ENCODE measurements around the gene ABCA3.

The ABCA3 gene

DNA sequence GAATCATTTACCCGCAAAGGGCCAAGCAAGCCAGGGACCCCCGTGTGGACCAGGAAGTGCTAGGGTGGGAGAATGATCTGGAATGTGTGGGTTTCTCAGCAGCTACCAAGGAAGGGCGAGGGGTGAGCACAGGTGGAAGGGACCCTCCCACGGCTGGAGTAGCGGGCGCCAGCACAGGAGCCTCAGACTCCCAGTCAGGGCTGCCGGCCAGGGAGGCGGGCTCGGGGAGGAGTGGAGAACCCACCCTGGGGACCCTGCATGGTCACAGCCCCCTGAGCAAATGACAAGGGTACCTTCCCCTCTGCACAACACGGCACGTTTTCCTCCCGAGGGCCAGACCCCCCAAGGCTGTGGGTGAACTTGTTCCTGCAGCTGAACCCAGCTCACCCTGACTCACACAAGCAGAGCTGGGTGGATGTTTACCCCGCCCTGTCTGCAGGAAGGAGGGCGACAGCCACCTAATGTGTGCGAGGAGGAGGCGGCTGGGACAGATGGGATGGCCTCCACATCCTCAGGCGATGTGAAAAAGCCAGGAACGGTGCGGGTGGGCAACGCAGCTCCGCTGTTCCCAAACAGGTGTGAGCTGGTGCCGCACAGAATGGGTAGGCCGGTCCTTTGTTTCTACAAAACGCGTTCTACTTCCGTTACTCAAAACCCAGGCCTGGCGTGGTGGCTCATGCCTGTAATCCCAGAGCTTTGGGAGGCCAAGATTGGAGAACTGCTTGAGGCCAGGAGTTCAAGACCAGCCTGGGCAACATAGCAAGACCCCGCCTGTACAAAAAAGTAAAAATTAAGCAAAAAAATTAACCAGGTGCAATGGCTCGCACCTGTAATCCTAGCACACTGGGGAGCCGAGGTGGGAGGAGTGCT is 95.4 kb downstream of the ABCA3 start:
- TF ChIP-seq TEAD4 (IDR thresholded peaks at IDR 0.05) (no peak), YY1 (IDR thresholded peaks at IDR 0.05; ENCODE audit: low read depth) (no peak), CREB1 (IDR thresholded peaks at IDR 0.05; ENCODE audit: low read depth) (no peak), CEBPB (IDR thresholded peaks at IDR 0.05) (no peak), ZBTB7A (IDR thresholded peaks at IDR 0.05; ENCODE audit: low read depth) (no peak), RAD21 (IDR thresholded peaks at IDR 0.05; ENCODE audit: low read depth) (no peak)
- TF ChIP-seq, protein P1, sequence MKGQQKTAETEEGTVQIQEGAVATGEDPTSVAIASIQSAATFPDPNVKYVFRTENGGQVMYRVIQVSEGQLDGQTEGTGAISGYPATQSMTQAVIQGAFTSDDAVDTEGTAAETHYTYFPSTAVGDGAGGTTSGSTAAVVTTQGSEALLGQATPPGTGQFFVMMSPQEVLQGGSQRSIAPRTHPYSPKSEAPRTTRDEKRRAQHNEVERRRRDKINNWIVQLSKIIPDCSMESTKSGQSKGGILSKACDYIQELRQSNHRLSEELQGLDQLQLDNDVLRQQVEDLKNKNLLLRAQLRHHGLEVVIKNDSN (IDR thresholded peaks at IDR 0.05), result no peak

DNA sequence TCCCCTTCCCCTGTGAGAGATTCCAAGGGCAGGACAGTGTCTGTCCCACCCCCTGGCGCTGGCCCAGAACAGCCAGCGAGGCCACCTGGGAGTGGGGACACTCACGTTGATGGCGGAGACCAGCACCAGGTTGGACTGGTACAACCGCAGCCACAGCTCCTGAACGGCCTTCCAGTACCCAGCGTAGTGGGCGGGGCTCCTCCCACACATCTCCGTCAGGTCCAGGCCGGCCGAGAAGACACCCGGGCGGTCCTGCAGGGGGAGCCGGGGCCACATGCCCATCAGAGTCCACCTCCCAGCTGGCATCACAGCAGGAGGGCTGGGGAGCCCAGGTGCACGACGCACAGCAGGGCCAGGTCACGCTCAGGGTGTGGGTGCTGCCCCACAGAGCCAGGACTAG is 96.2 kb downstream of the ABCA3 start:
- TF ChIP-seq TAF1 (IDR thresholded peaks at IDR 0.05; ENCODE audit: low read depth), result no peak
- TF ChIP-seq RAD21 (IDR thresholded peaks at IDR 0.05; ENCODE audit: low read depth), result 0 out of 2 replicates have a peak, but pooled peaks have one; percentile 4

DNA sequence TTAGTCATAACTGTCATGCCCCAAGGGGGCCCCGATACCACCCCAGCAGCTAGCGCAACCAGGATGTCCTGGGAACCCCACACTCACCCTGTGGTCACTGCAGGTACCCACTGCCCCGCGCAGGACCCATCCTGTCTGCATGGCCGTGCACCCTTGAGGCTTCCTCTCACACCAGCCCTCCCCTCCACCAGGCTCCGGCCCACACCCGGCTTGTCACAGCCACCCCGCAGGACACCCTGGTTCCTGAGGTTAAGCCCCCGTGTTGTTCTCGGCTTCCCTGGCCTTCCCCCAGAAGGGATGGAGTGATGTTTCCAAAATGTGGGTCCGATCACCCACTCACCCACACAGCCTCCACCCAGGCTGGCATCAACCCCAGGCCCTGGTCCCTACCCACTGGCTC is 96.7 kb downstream of the ABCA3 start:
- TF ChIP-seq, protein P2, sequence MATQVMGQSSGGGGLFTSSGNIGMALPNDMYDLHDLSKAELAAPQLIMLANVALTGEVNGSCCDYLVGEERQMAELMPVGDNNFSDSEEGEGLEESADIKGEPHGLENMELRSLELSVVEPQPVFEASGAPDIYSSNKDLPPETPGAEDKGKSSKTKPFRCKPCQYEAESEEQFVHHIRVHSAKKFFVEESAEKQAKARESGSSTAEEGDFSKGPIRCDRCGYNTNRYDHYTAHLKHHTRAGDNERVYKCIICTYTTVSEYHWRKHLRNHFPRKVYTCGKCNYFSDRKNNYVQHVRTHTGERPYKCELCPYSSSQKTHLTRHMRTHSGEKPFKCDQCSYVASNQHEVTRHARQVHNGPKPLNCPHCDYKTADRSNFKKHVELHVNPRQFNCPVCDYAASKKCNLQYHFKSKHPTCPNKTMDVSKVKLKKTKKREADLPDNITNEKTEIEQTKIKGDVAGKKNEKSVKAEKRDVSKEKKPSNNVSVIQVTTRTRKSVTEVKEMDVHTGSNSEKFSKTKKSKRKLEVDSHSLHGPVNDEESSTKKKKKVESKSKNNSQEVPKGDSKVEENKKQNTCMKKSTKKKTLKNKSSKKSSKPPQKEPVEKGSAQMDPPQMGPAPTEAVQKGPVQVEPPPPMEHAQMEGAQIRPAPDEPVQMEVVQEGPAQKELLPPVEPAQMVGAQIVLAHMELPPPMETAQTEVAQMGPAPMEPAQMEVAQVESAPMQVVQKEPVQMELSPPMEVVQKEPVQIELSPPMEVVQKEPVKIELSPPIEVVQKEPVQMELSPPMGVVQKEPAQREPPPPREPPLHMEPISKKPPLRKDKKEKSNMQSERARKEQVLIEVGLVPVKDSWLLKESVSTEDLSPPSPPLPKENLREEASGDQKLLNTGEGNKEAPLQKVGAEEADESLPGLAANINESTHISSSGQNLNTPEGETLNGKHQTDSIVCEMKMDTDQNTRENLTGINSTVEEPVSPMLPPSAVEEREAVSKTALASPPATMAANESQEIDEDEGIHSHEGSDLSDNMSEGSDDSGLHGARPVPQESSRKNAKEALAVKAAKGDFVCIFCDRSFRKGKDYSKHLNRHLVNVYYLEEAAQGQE (IDR thresholded peaks at IDR 0.05; ENCODE audit: low read depth), result no peak
- no peak for TF ChIP-seq TAF1 (IDR thresholded peaks at IDR 0.05; ENCODE audit: low read depth)
- TF ChIP-seq EGR1 (IDR thresholded peaks at IDR 0.05), result no peak

DNA sequence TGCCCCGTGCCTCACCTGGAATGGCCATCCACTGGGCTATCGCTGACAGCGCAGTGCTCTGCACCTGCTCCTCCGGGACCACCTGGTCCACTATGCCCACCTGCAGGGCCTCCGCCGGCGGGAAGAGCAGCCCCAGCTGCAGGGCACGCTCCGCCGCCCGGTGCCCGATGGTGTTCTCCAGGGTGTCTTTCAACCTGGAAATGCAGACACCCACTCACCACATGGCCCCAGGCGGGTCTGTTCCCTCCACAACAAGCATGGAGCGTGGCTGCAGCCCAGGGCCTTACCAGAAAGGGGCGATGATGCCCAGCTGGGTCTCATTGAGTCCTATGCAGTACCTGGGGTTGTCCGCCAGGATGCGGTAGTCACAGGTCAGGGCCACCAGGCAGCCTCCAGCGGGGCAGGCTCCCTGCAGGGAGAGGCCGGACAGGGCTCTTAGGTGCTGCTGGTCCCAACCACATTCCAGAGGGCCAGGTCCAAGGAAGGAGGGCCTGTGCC is 97.4 kb downstream of the ABCA3 start:
- TF ChIP-seq FOXM1 (IDR thresholded peaks at IDR 0.05; ENCODE audit: borderline replicate concordance, low read depth) (no peak), TAF1 (IDR thresholded peaks at IDR 0.05; ENCODE audit: low read depth) (no peak), ZBTB7A (IDR thresholded peaks at IDR 0.05; ENCODE audit: low read depth) (no peak), RAD21 (IDR thresholded peaks at IDR 0.05; ENCODE audit: low read depth) (no peak), EGR1 (IDR thresholded peaks at IDR 0.05) (no peak), CEBPB (IDR thresholded peaks at IDR 0.05) (no peak), TCF12 (IDR thresholded peaks at IDR 0.05; ENCODE audit: low read depth) (no peak), CREB1 (IDR thresholded peaks at IDR 0.05; ENCODE audit: low read depth) (no peak), EP300 (IDR thresholded peaks at IDR 0.05; ENCODE audit: borderline replicate concordance) (no peak), YY1 (IDR thresholded peaks at IDR 0.05; ENCODE audit: low read depth) (no peak), TEAD4 (IDR thresholded peaks at IDR 0.05) (no peak), NFIC (IDR thresholded peaks at IDR 0.05) (no peak)
- TF ChIP-seq, protein P1 (IDR thresholded peaks at IDR 0.05), result no peak
- TF ChIP-seq, protein P2 (IDR thresholded peaks at IDR 0.05; ENCODE audit: low read depth), result no peak

DNA sequence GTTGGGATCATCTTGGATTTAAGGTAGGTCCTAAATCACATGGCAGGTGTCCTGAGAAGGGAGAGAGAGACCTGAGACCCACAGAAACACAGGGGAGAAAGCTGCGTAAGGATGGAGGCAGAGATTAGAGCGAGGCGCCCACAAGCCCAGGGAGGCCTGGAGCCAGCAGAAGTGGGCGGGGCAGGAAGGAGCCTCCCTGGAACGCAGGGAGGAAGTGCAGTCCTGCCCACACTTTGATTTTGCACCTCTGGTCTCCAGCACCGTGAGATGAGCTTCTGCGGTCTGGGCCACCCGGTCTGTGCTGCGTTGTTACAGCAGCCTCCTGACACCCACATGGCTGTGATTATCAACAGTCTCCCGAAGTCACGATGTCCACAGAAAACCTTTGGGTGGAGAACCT is 97.9 kb downstream of the ABCA3 start:
- no peak for TF ChIP-seq CEBPB (IDR thresholded peaks at IDR 0.05)
- no peak for TF ChIP-seq TAF1 (IDR thresholded peaks at IDR 0.05; ENCODE audit: low read depth)
- no peak for TF ChIP-seq FOXM1 (IDR thresholded peaks at IDR 0.05; ENCODE audit: borderline replicate concordance, low read depth)
- no peak for TF ChIP-seq TEAD4 (IDR thresholded peaks at IDR 0.05)
- no peak for TF ChIP-seq RAD21 (IDR thresholded peaks at IDR 0.05; ENCODE audit: low read depth)

DNA sequence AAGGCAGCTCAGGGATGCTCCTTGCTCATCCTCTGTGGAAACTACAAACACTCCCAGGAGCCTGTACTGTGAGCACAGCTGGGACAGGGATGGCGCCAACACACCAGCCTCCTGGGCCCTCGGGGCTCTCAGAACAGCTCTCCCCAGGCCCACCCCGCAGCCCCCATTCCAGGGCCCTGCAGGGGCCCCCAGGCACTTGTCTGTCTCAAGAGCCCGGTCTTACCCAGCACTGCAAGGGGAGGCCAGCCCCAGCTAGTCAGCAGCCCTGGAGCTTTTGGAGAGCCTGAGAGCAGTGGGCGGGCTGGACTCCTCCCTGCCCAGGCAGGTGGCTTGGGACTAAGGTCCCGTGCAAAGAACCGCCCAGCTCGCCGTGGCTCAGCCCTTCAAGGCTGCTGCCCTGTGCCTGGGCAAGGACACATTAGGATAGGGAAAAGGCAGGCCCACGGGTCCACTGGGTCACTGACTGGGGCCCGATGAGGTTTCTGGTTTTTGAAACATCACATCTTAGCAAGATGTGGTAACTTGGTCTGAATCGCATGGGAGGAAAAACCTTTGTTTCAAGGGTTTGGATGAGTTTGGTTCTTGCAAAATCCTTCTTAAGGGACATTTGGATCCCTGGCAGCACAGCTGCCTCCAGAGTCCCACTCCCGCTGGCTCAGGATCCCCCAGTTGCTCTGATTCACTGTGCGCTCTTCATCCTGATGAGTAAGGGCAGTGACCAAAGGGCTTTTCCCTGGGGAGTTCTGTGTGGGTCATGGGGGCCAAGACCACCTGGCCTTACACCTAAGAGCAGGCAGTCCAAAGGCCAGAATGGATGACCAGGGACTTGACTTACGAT is 101.5 kb downstream of the ABCA3 start:
- no peak for TF ChIP-seq TCF12 (IDR thresholded peaks at IDR 0.05; ENCODE audit: low read depth)
- TF ChIP-seq EP300 (IDR thresholded peaks at IDR 0.05; ENCODE audit: borderline replicate concordance), result no peak
- TF ChIP-seq YY1 (IDR thresholded peaks at IDR 0.05; ENCODE audit: low read depth), result no peak
- no peak for TF ChIP-seq FOXM1 (IDR thresholded peaks at IDR 0.05; ENCODE audit: borderline replicate concordance, low read depth)
- TF ChIP-seq, protein P3, sequence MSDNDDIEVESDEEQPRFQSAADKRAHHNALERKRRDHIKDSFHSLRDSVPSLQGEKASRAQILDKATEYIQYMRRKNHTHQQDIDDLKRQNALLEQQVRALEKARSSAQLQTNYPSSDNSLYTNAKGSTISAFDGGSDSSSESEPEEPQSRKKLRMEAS (IDR thresholded peaks at IDR 0.05), result no peak
- TF ChIP-seq ZBTB7A (IDR thresholded peaks at IDR 0.05; ENCODE audit: low read depth), result no peak
- TF ChIP-seq TAF1 (IDR thresholded peaks at IDR 0.05; ENCODE audit: low read depth), result no peak
- TF ChIP-seq EGR1 (IDR thresholded peaks at IDR 0.05), result no peak
- TF ChIP-seq TEAD4 (IDR thresholded peaks at IDR 0.05), result no peak
- no peak for TF ChIP-seq CREB1 (IDR thresholded peaks at IDR 0.05; ENCODE audit: low read depth)
- no peak for TF ChIP-seq NFIC (IDR thresholded peaks at IDR 0.05)
- TF ChIP-seq, protein P2 (IDR thresholded peaks at IDR 0.05; ENCODE audit: low read depth), result no peak
- no peak for TF ChIP-seq RAD21 (IDR thresholded peaks at IDR 0.05; ENCODE audit: low read depth)
- TF ChIP-seq, protein P1 (IDR thresholded peaks at IDR 0.05), result no peak
- TF ChIP-seq CEBPB (IDR thresholded peaks at IDR 0.05), result no peak

Data from Ishikawa (cell line).